Stimulated activated CD4-positive, alpha-beta T cell treated with anti-CD3 and anti-CD28 coated beads, TNF-alpha, amount 100 ng/mL, for 1 hour (primary cell): ENCODE results near the gene APLP2.

Source experiments
- DNase-seq, 3 donors: peaks; one replicate each; pipeline ENCODE4 v3.0.0-alpha.2; 2020; ENCODE audit warnings: low read depth in 3 of 3, low spot score in 1 of 3

The APLP2 gene

GRCh38 chr11:130055617-130056016 is 14.1 kb upstream of the APLP2 start:
- DNase-seq, result no peak

GRCh38 chr11:130061017-130061416 is 8.7 kb upstream of the APLP2 start:
- no peak for DNase-seq

- DNase-seq, result no peak
Observed at GRCh38 chr11:130062026-130062425, 7.7 kb upstream of the APLP2 start.

GRCh38 chr11:130063451-130063850 is 6.2 kb upstream of the APLP2 start:
- no peak for DNase-seq

GRCh38 chr11:130064596-130064995 is 5.1 kb upstream of the APLP2 start:
- DNase-seq, result no peak

GRCh38 chr11:130066338-130066737 is 3.4 kb upstream of the APLP2 start:
- DNase-seq, result no peak

GRCh38 chr11:130068546-130068985 is 1.1 kb upstream of the APLP2 start:
- DNase-seq, result no peak

GRCh38 chr11:130068986-130069658 is 572 bp upstream of the APLP2 start:
- DNase-seq, result peak in 2 of 3 donors; percentile 13 to 30

GRCh38 chr11:130070109-130070845 is 583 bp downstream of the APLP2 start:
- peak in 2 of 3 donors; percentile 3 to 21 for DNase-seq

- DNase-seq, result no peak
Observed at GRCh38 chr11:130070846-130071200, 1.1 kb downstream of the APLP2 start.

GRCh38 chr11:130071211-130071712 is 1.6 kb downstream of the APLP2 start:
- DNase-seq, result no peak

- DNase-seq, result no peak
Observed at GRCh38 chr11:130074736-130075135, 5.0 kb downstream of the APLP2 start.

GRCh38 chr11:130076778-130077481 is 7.2 kb downstream of the APLP2 start:
- no peak for DNase-seq

- no peak for DNase-seq
Observed at GRCh38 chr11:130077671-130078070, 8.0 kb downstream of the APLP2 start.

- DNase-seq, result no peak
Observed at GRCh38 chr11:130078080-130078479, 8.4 kb downstream of the APLP2 start.

GRCh38 chr11:130085671-130086290 is 16.1 kb downstream of the APLP2 start:
- no peak for DNase-seq

GRCh38 chr11:130086669-130087068 is 17.0 kb downstream of the APLP2 start:
- no peak for DNase-seq

- no peak for DNase-seq
Observed at GRCh38 chr11:130087294-130087926, 17.7 kb downstream of the APLP2 start.

- DNase-seq, result no peak
Observed at GRCh38 chr11:130088217-130088616, 18.5 kb downstream of the APLP2 start.

GRCh38 chr11:130088919-130089673 is 19.4 kb downstream of the APLP2 start:
- DNase-seq, result no peak
